GM12892 (cell line): ENCODE data around the gene CAMTA1.

ENCODE experiments used
- POLR2A ChIP-seq: IDR thresholded peaks from 2 replicates; pipeline ENCODE4 v1.6.1; 2011; ENCODE audit warnings: low read depth, low read length, control low read depth
- POLR2AphosphoS5 ChIP-seq: IDR thresholded peaks from 2 replicates; pipeline ENCODE4 v1.6.1; 2011; ENCODE audit warnings: low read depth, low read length, control low read depth
- TAF1 ChIP-seq: IDR thresholded peaks from 2 replicates; pipeline ENCODE4 v1.6.1; 2011; ENCODE audit warnings: low read depth, mild to moderate bottlenecking, control low read depth, low read length, borderline replicate concordance

DNA sequence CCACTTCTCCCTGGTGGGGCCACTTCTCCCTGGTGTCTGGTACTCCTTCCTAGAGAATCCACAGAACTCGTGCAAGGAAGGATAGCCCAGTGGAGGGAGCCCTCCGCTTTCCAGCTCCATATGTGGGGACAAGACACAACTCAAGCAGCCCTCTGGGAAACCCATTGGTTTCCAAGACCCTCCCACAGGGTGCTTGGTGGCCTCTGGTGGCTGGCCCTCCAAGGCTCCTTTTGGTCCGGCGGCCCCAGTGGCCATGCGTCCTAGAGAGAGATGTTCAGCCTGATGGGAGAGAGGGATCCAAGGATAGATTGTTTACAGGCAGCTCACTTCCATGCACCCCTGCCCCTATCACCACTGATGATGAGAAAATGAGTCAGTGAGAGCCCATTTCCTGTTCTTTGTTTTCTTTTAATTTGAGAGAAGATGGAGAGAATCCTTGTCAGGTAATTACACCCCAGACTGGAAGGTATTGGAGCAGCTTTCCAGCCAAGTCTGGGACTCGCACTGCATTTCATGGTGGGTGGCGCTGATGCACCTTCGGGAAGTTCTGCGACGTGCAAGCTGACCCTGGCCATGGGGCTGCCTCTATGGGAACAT lies 499.7 kb downstream of the CAMTA1 start:
- TF ChIP-seq POLR2AphosphoS5 (no peak), POLR2A (no peak), TAF1 (no peak)
